ENCODE results near the gene EHMT1. TPM values are rescaled to one million over a fixed set of nuclear protein-coding genes. Genes with fewer than 3 reads are reported as not detected.

EHMT1 gene
- total RNA-seq, 1 donor from 2014 or later, result 59.9 TPM

GRCh38 chr9:137878146-137878941, 259.5 kb downstream of the EHMT1 start:
- no peak for DNase-seq (ENCODE audit: low read depth)

GRCh38 chr9:137879052-137879451, 260.2 kb downstream of the EHMT1 start:
- TF ChIP-seq CTCF (IDR thresholded peaks at IDR 0.05; ENCODE audit: insufficient read depth, low read length, poor library complexity, severe bottlenecking), result no peak
- Histone ChIP-seq H3K4me3 (ENCODE audit: low read depth, low read length) (no peak overlapping the region), H3K27me3 (ENCODE audit: control insufficient read depth, insufficient read depth, low read length) (peaks cover 30% of the 10 kb centered on the region), H3K36me3 (ENCODE audit: control insufficient read depth, insufficient read depth, low read length) (no peaks in the 10 kb centered on the region)
- no peak for DNase-seq (ENCODE audit: low read depth)

More at GRCh38 chr9:137878146-137878941, 259.5 kb downstream of the EHMT1 start:
- peak overlapping the region; percentile 17 for H3K4me3 ChIP-seq (ENCODE audit: low read depth, low read length)
- H3K27me3 ChIP-seq (ENCODE audit: control insufficient read depth, insufficient read depth, low read length), result peaks cover 30% of the 10 kb centered on the region
- TF ChIP-seq CTCF (IDR thresholded peaks at IDR 0.05; ENCODE audit: insufficient read depth, low read length, poor library complexity, severe bottlenecking), result no peak
- H3K36me3 ChIP-seq (ENCODE audit: control insufficient read depth, insufficient read depth, low read length), result no peaks in the 10 kb centered on the region

- no peak overlapping the region for H3K4me3 ChIP-seq (ENCODE audit: low read depth, low read length)
- TF ChIP-seq CTCF (IDR thresholded peaks at IDR 0.05; ENCODE audit: insufficient read depth, low read length, poor library complexity, severe bottlenecking), result no peak
- no peak for DNase-seq (ENCODE audit: low read depth)
- no peaks in the 10 kb centered on the region for H3K36me3 ChIP-seq (ENCODE audit: control insufficient read depth, insufficient read depth, low read length)
- peaks cover 30% of the 10 kb centered on the region for H3K27me3 ChIP-seq (ENCODE audit: control insufficient read depth, insufficient read depth, low read length)
Observed at GRCh38 chr9:137879566-137880150, 260.9 kb downstream of the EHMT1 start.

- no peaks in the 10 kb centered on the region for H3K36me3 ChIP-seq (ENCODE audit: control insufficient read depth, insufficient read depth, low read length)
- TF ChIP-seq CTCF (IDR thresholded peaks at IDR 0.05; ENCODE audit: insufficient read depth, low read length, poor library complexity, severe bottlenecking), result no peak
- no peak overlapping the region for H3K4me3 ChIP-seq (ENCODE audit: low read depth, low read length)
- peaks cover 30% of the 10 kb centered on the region for H3K27me3 ChIP-seq (ENCODE audit: control insufficient read depth, insufficient read depth, low read length)
- DNase-seq (ENCODE audit: low read depth), result no peak
Observed at GRCh38 chr9:137880160-137880975, 261.6 kb downstream of the EHMT1 start.

- no peak for TF ChIP-seq CTCF (IDR thresholded peaks at IDR 0.05; ENCODE audit: insufficient read depth, low read length, poor library complexity, severe bottlenecking)
- no peaks in the 10 kb centered on the region for H3K36me3 ChIP-seq (ENCODE audit: control insufficient read depth, insufficient read depth, low read length)
- peaks cover 29% of the 10 kb centered on the region for H3K27me3 ChIP-seq (ENCODE audit: control insufficient read depth, insufficient read depth, low read length)
- H3K4me3 ChIP-seq (ENCODE audit: low read depth, low read length), result no peak overlapping the region
- no peak for DNase-seq (ENCODE audit: low read depth)
Observed at GRCh38 chr9:137880976-137881530, 262.2 kb downstream of the EHMT1 start.

All from kidney epithelial cell (primary cell).